PC-3 (cell line): ENCODE measurements around the gene RNF8. TPM values are rescaled to one million over a fixed set of nuclear protein-coding genes. Genes with fewer than 3 reads are reported as not detected.

Experiments
- ATAC-seq: fragments of 200-7000 bp; cut with Tn5 transposase; 2 replicates; pipeline ENCODE4 v1.9.1; 2020; ENCODE audit warnings: mild to moderate bottlenecking, moderate library complexity
- BruUV-seq: library from RNA; stranded (reverse); fragments of 400-500 nt; replicated peaks from 2 replicates; lab custom pipeline; 2021; lab: Mats Ljungman, UMichigan
- CTCF ChIA-PET: fragments of 300-600 bp; sonication (Branson Sonifier 250); formaldehyde crosslinking; loops from one replicate; lab custom pipeline; 2022; ENCODE audit warnings: antibody characterized with exemption; lab: Charles Lee
- POLR2A ChIA-PET: fragments of 300-600 bp; sonication (Branson Sonifier 250); formaldehyde crosslinking; loops from one replicate; lab custom pipeline; 2022; ENCODE audit warnings: antibody characterized with exemption; ENCODE audit not compliant: unreplicated experiment; lab: Charles Lee
- DNase-seq: peaks from one replicate; pipeline ENCODE4 v3.0.0-alpha.2; 2015
- H2AFZ ChIP-seq: fragments of 300-600 bp; sonication (generic); 2 replicates; pipeline ENCODE4 v1.6.0; 2016; ENCODE audit warnings: antibody characterized with exemption, low read length
- H3F3A ChIP-seq: fragments of 300-600 bp; sonication (generic); one replicate; pipeline ENCODE4 v1.6.0; 2017; ENCODE audit warnings: antibody characterized with exemption, low read length, control low read depth, mild to moderate bottlenecking; ENCODE audit not compliant: unreplicated experiment
- H3K27ac ChIP-seq: fragments of 300-600 bp; sonication (generic); 2 replicates; pipeline ENCODE4 v1.5.1; 2016; ENCODE audit warnings: mild to moderate bottlenecking, low read length
- H3K27me3 ChIP-seq: fragments of 300-600 bp; sonication (generic); 2 replicates; pipeline ENCODE4 v1.6.1; 2016; ENCODE audit warnings: low read length, mixed read lengths
- H3K36me3 ChIP-seq: fragments of 300-600 bp; sonication (generic); 2 replicates; pipeline ENCODE4 v1.6.1; 2016; ENCODE audit warnings: low read depth, mixed run types, low read length, mixed read lengths
- H3K4me1 ChIP-seq: fragments of 300-600 bp; sonication (generic); 2 replicates; pipeline ENCODE4 v1.5.1; 2016; ENCODE audit warnings: low read length; ENCODE audit not compliant: insufficient read depth
- H3K4me2 ChIP-seq: fragments of 300-600 bp; sonication (generic); 2 replicates; pipeline ENCODE4 v1.6.0; 2016; ENCODE audit warnings: low read length
- H3K4me3 ChIP-seq: fragments of 300-600 bp; sonication (generic); 2 replicates; pipeline ENCODE4 v1.5.1; 2016; ENCODE audit warnings: mild to moderate bottlenecking, low read length, mixed read lengths
- H3K79me2 ChIP-seq: fragments of 300-600 bp; sonication (generic); 2 replicates; pipeline ENCODE4 v1.6.1; 2017; ENCODE audit warnings: low read length, mixed read lengths
- H3K9ac ChIP-seq: fragments of 300-600 bp; sonication (generic); 2 replicates; pipeline ENCODE4 v1.6.0; 2016; ENCODE audit warnings: mild to moderate bottlenecking, low read length
- H3K9me2 ChIP-seq: fragments of 300-600 bp; sonication (generic); replicated peaks from 2 replicates; pipeline ENCODE4 v1.6.1; 2016; ENCODE audit warnings: mixed run types, low read length, mixed read lengths
- H3K9me3 ChIP-seq: fragments of 300-600 bp; sonication (generic); 2 replicates; pipeline ENCODE4 v1.6.1; 2016; ENCODE audit warnings: low read length, mixed read lengths
- H4K20me1 ChIP-seq: fragments of 300-600 bp; sonication (generic); 2 replicates; pipeline ENCODE4 v1.6.1; 2016; ENCODE audit warnings: low read length, mixed read lengths
- CTCF ChIP-seq: fragments of 300-600 bp; sonication (generic); conservative IDR thresholded peaks from 2 replicates; pipeline ENCODE4 v1.5.1; 2017; ENCODE audit warnings: antibody characterized with exemption, low read depth, mild to moderate bottlenecking, low read length
- EZH2 ChIP-seq: fragments of 300-600 bp; sonication (generic); IDR thresholded peaks from one replicate; pipeline ENCODE4 v1.6.1; 2017; ENCODE audit warnings: antibody characterized with exemption, mild to moderate bottlenecking, low read length; ENCODE audit not compliant: unreplicated experiment
- EZH2phosphoT487 ChIP-seq: fragments of 300-600 bp; sonication (generic); IDR thresholded peaks from 2 replicates; pipeline ENCODE4 v1.6.1; 2018; ENCODE audit warnings: mild to moderate bottlenecking, antibody characterized with exemption, low read length, borderline replicate concordance
- intact Hi-C: fragments of 100-400 bp; cut with micrococcal nuclease; formaldehyde crosslinking; loops from 2 replicates; pipeline ENCODE4 v1.9.0; 2023
- total RNA-seq: library from RNA; depleted of rRNA; stranded (reverse); fragments of >200 nt; gene quantifications from 2 replicates; pipeline ENCODE4 v1.2.3, GENCODE V29; 2014

The RNF8 gene
- total RNA-seq, 1 experiment from 2014 or later = 28.1 TPM

GRCh38 chr6:37433657-37434271 lies 80.0 kb downstream of the RNF8 start:
- H3K27me3 ChIP-seq = no peaks in the 10 kb centered on the region
- H3K27ac ChIP-seq = no peak overlapping the region
- H3F3A ChIP-seq = no peaks in the 10 kb centered on the region
- peak overlapping the region; percentile 97 for H3K4me2 ChIP-seq
- TSS peak; percentile 41 for BruUV-seq
- peaks cover 23% of the 10 kb centered on the region for H3K4me1 ChIP-seq
- ChIA-PET CTCF (no interaction called here), POLR2A (interaction anchor here (0.7 kb wide), 1 partner anchor 78 kb away, joined by 3 read pairs; no protein-coding TSS in a partner anchor)
- no peaks in the 10 kb centered on the region for H3K9me2 ChIP-seq
- peak; percentile 44 for ATAC-seq
- no peak for DNase-seq
- no peaks in the 10 kb centered on the region for H3K9me3 ChIP-seq
- H3K36me3 ChIP-seq = peaks cover 20% of the 10 kb centered on the region; the same call in 1 of the 2 replicates
- peak overlapping the region; percentile 99 for H2AFZ ChIP-seq
- intact Hi-C loops = loop anchor here (10.0 kb wide), 1 partner anchor 109 kb away; no protein-coding TSS in a partner anchor
- peaks cover 28% of the 10 kb centered on the region for H3K79me2 ChIP-seq
- peak overlapping the region; percentile 84 for H3K4me3 ChIP-seq
- H4K20me1 ChIP-seq = no peaks in the 10 kb centered on the region
- peak overlapping the region; percentile 75 for H3K9ac ChIP-seq
- TF ChIP-seq EZH2 (no peak), EZH2phosphoT487 (no peak), CTCF (no peak)

DNA sequence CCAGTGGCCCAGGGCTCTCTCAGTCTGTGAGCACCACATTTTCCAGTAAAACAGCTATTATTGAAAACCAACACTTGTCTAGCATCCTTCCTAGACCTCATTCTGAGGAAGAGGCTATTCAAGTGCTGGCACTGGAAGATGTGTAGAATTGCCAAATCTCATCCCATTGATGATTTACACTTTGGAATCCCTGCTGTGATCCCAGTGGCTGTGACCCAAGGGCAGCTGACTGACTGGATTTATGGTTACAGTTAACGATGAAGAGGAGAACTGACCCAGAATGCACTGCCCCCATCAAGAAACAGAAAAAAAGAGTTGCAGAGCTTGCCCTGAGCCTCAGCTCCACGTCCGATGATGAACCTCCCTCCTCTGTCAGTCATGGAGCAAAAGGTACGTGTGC lies 81.6 kb downstream of the RNF8 start:
- Histone ChIP-seq H3K9ac (no peak overlapping the region), H3K27me3 (no peaks in the 10 kb centered on the region), H3K9me3 (no peaks in the 10 kb centered on the region), H3K4me2 (no peak overlapping the region), H3K4me1 (peaks cover 25% of the 10 kb centered on the region), H2AFZ (no peak overlapping the region), H3K27ac (no peak overlapping the region), H3K4me3 (no peak overlapping the region), H4K20me1 (0 out of 2 replicates have a peak, but pooled peaks cover 3% of the 10 kb centered on the region), H3K9me2 (no peaks in the 10 kb centered on the region), H3K36me3 (peaks cover 26% of the 10 kb centered on the region; the same call in 1 of the 2 replicates), H3F3A (no peaks in the 10 kb centered on the region), H3K79me2 (peaks cover 42% of the 10 kb centered on the region)
- no peak for TF ChIP-seq CTCF
- TF ChIP-seq EZH2phosphoT487 = no peak
- TF ChIP-seq EZH2 = no peak
- BruUV-seq = no TSS peak
- POLR2A ChIA-PET = no interaction called here
- CTCF ChIA-PET = no interaction called here
- ATAC-seq = no peak
- intact Hi-C loops = loop anchor here (10.0 kb wide), 1 partner anchor 111 kb away; no protein-coding TSS in a partner anchor
- DNase-seq = no peak

- Histone ChIP-seq H3K9ac (no peak overlapping the region), H3K4me2 (no peak overlapping the region), H3K27me3 (no peaks in the 10 kb centered on the region), H2AFZ (no peak overlapping the region), H3K9me3 (no peaks in the 10 kb centered on the region), H3F3A (no peaks in the 10 kb centered on the region), H3K36me3 (peaks cover 26% of the 10 kb centered on the region; the same call in 1 of the 2 replicates), H4K20me1 (0 out of 2 replicates have a peak, but pooled peaks cover 3% of the 10 kb centered on the region), H3K27ac (no peak overlapping the region), H3K79me2 (peaks cover 45% of the 10 kb centered on the region), H3K4me3 (no peak overlapping the region), H3K4me1 (peaks cover 25% of the 10 kb centered on the region), H3K9me2 (no peaks in the 10 kb centered on the region)
- intact Hi-C loops = loop anchor here (10.0 kb wide), 1 partner anchor 111 kb away; no protein-coding TSS in a partner anchor
- DNase-seq = no peak
- TF ChIP-seq CTCF (peak; percentile 38), EZH2phosphoT487 (no peak)
- ATAC-seq = no peak
- no TSS peak for BruUV-seq
- ChIA-PET POLR2A (no interaction called here), CTCF (no interaction called here)
Observed at GRCh38 chr6:37435816-37436215, 82.0 kb downstream of the RNF8 start.
